Activated CD8-positive, alpha-beta T cell treated with anti-CD3 and anti-CD28 coated beads for 36 hours (primary cell): ENCODE results near the gene MMP17. TPM values are rescaled to one million over a fixed set of nuclear protein-coding genes. Genes with fewer than 3 reads are reported as not detected.

ENCODE experiments used
- ATAC-seq: fragments of 200-7000 bp; cut with Tn5 transposase; one replicate; pipeline ENCODE4 v1.10.0; 2021; ENCODE audit warnings: mild to moderate bottlenecking, moderate library complexity
- CTCF ChIA-PET: fragments of 350-600 bp; sonication (Branson Sonifier 250); formaldehyde crosslinking; loops from one replicate; lab custom pipeline; 2021; ENCODE audit warnings: antibody characterized with exemption; lab: Charles Lee
- POLR2A ChIA-PET: fragments of 350-600 bp; sonication (Branson Sonifier 250); formaldehyde crosslinking; loops from one replicate; lab custom pipeline; 2021; ENCODE audit warnings: antibody characterized with exemption; lab: Charles Lee
- DNase-seq: peaks from one replicate; pipeline ENCODE4 v3.0.0-alpha.2; 2020
- H3K27ac Mint-ChIP-seq: one replicate; pipeline ENCODE4 v1.8.0; 2021; ENCODE audit warnings: mild to moderate bottlenecking, mixed read lengths
- H3K27me3 Mint-ChIP-seq: one replicate; pipeline ENCODE4 v1.8.0; 2021; ENCODE audit warnings: mixed read lengths
- H3K36me3 Mint-ChIP-seq: one replicate; pipeline ENCODE4 v1.8.0; 2021; ENCODE audit warnings: low read depth, mixed read lengths
- H3K4me1 Mint-ChIP-seq: one replicate; pipeline ENCODE4 v1.8.0; 2021; ENCODE audit warnings: low read depth, mixed read lengths
- H3K4me3 Mint-ChIP-seq: one replicate; pipeline ENCODE4 v1.8.0; 2021; ENCODE audit warnings: mild to moderate bottlenecking, moderate library complexity, mixed read lengths
- H3K9me3 Mint-ChIP-seq: one replicate; pipeline ENCODE4 v1.8.0; 2021; ENCODE audit warnings: mixed read lengths
- intact Hi-C: fragments of 100-400 bp; cut with micrococcal nuclease; formaldehyde crosslinking; loops from one replicate; pipeline ENCODE4 v1.10.0; 2022
- total RNA-seq, 2 experiments: library from RNA; stranded (reverse); gene quantifications; one replicate each; pipeline ENCODE4 v1.2.3, GENCODE V29; 2021
- TF ChIP-seq, protein P1 (sequence below): fragments of 200-600 bp; IDR thresholded peaks from one replicate; pipeline ENCODE4 v1.8.0; 2022; ENCODE audit warnings: antibody characterized with exemption, mild to moderate bottlenecking

MMP17 gene
- total RNA-seq, 2 experiments from 2014 or later = 0.60 TPM; not detected in 1

GRCh38 chr12:131867891-131868675, 39.9 kb downstream of the MMP17 start:
- DNase-seq (no peak), ATAC-seq (no peak)
- Mint-ChIP-seq H3K27ac (no peak overlapping the region), H3K9me3 (no peaks in the 10 kb centered on the region), H3K4me1 (no peaks in the 10 kb centered on the region), H3K27me3 (no peaks in the 10 kb centered on the region), H3K36me3 (no peaks in the 10 kb centered on the region), H3K4me3 (no peak overlapping the region)
- intact Hi-C loops = no loop called here
- CTCF ChIA-PET = no interaction called here
- TF ChIP-seq, protein P1, sequence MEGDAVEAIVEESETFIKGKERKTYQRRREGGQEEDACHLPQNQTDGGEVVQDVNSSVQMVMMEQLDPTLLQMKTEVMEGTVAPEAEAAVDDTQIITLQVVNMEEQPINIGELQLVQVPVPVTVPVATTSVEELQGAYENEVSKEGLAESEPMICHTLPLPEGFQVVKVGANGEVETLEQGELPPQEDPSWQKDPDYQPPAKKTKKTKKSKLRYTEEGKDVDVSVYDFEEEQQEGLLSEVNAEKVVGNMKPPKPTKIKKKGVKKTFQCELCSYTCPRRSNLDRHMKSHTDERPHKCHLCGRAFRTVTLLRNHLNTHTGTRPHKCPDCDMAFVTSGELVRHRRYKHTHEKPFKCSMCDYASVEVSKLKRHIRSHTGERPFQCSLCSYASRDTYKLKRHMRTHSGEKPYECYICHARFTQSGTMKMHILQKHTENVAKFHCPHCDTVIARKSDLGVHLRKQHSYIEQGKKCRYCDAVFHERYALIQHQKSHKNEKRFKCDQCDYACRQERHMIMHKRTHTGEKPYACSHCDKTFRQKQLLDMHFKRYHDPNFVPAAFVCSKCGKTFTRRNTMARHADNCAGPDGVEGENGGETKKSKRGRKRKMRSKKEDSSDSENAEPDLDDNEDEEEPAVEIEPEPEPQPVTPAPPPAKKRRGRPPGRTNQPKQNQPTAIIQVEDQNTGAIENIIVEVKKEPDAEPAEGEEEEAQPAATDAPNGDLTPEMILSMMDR = no peak
- POLR2A ChIA-PET = interaction anchor here (0.6 kb wide), 1 partner anchor 215 kb away, joined by 3 read pairs; no protein-coding TSS in a partner anchor

- Mint-ChIP-seq H3K36me3 (no peaks in the 10 kb centered on the region), H3K27me3 (no peaks in the 10 kb centered on the region), H3K4me3 (no peak overlapping the region), H3K4me1 (no peaks in the 10 kb centered on the region), H3K9me3 (peaks cover 2% of the 10 kb centered on the region), H3K27ac (no peak overlapping the region)
- ChIA-PET POLR2A (no interaction called here), CTCF (no interaction called here)
- intact Hi-C loops = no loop called here
- ATAC-seq (no peak), DNase-seq (no peak)
- TF ChIP-seq, protein P1 = no peak
Measured at GRCh38 chr12:131869871-131870418, 41.8 kb downstream of the MMP17 start.

DNA sequence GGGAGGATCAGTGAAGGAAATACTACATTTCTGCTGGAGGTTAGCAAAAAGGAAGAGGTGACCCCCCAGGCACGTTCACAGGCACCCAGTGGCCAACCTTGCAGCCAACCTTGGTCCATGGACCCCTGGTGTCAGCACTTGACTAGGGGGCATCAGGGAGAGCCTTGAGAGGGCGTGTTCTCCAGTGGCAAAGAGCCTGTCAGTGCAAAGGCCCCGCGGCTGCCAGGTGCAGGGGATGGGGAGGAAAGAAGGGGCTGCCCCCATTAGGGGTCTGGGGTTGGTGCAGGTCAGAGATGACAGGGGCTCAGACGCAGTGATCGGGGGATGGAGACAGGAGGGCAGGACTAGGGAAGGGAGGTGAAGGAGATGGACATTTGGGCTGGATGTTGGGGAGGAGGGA, 43.5 kb downstream of the MMP17 start:
- H3K27me3 Mint-ChIP-seq = no peaks in the 10 kb centered on the region
- CTCF ChIA-PET = no interaction called here
- H3K27ac Mint-ChIP-seq = no peak overlapping the region
- H3K4me1 Mint-ChIP-seq = no peaks in the 10 kb centered on the region
- intact Hi-C loops = no loop called here
- H3K4me3 Mint-ChIP-seq = no peak overlapping the region
- DNase-seq (no peak), ATAC-seq (no peak)
- POLR2A ChIA-PET = no interaction called here
- peaks cover 2% of the 10 kb centered on the region for H3K9me3 Mint-ChIP-seq
- H3K36me3 Mint-ChIP-seq = no peaks in the 10 kb centered on the region
- TF ChIP-seq, protein P1 = no peak

DNA sequence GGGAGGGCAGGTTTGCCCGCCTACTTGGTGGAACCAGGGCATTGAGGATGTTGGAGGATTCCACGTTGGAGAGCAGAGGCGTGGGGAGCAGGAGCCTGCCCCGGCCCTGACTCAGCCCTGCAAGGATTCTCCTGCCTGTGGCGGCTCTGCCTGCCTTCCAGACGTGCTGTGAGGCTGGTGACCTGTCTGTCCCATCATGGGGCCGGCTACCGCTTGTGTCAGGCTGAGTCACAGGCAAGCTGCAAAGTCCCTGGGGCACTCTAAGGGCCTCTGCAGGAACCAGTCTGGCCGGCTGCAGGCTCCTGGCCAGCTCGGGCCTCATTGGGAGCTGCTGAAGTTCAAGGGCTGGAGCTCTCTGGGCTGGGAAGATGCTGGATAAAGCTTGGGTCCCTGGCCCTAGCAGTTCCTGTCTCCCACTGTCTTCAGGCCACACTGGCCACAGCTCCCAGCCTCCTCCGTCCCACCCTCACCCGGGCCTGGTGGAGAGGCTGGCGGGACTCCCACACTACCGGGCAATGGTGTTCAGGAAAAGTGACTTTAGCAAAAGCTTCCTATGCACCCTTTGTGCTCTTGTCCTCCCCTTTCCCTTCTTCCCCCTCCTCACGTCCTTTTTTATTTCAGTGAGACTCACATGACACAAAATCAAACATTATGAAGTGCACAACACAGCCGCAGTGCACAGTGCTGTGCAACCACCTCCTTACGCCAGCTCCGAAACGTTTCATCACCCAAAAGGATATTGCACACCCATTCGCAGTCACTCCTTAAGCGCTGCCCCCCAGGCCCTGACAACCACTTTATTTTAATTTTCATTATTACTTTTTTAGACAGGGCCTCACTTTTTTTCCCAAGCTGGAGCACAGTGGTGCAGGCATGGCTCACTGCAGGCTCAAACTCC, 44.2 kb downstream of the MMP17 start:
- H3K36me3 Mint-ChIP-seq = no peaks in the 10 kb centered on the region
- CTCF ChIA-PET = no interaction called here
- no peak overlapping the region for H3K27ac Mint-ChIP-seq

More for the DNA sequence above, 44.2 kb downstream of the MMP17 start:
- Mint-ChIP-seq H3K4me3 (no peak overlapping the region), H3K9me3 (peaks cover 2% of the 10 kb centered on the region), H3K27me3 (no peaks in the 10 kb centered on the region), H3K4me1 (no peaks in the 10 kb centered on the region)
- TF ChIP-seq, protein P1 = no peak
- DNase-seq (no peak), ATAC-seq (no peak)
- intact Hi-C loops = no loop called here
- POLR2A ChIA-PET = no interaction called here
